Activated naive CD4-positive, alpha-beta T cell treated with anti-CD3 and anti-CD28 coated beads, Interleukin-2, amount 50 U/mL, for 72 hours (primary cell): Measurements from ENCODE around the gene MPC1. TPM values are rescaled to one million over a fixed set of nuclear protein-coding genes. Genes with fewer than 3 reads are reported as not detected.
"Not testable (repeated sequence)": the region's sequence is repeated elsewhere in the genome, so short reads cannot be mapped to it uniquely, and the experiment has no call there.

Experiments
- ATAC-seq, 2 donors: fragments of 150-1000 bp; cut with Tn5 transposase; 2 replicates each; pipeline ENCODE4 v1.10.0; 2021; ENCODE audit warnings: mild to moderate bottlenecking in 2 of 2, moderate library complexity in 2 of 2
- DNase-seq, 2 donors: peaks; one replicate each; pipeline ENCODE4 v3.0.0; 2021 to 2022; ENCODE audit warnings: low spot score in 2 of 2
- H3K27ac Mint-ChIP-seq, 2 donors: one replicate each; pipeline ENCODE4 v1.8.0; 2022; ENCODE audit warnings: mild to moderate bottlenecking in 2 of 2, mixed read lengths in 2 of 2
- H3K36me3 Mint-ChIP-seq, 2 donors: one replicate each; pipeline ENCODE4 v1.8.0; 2022; ENCODE audit warnings: mixed read lengths in 2 of 2
- H3K9me3 Mint-ChIP-seq, 2 donors: one replicate each; pipeline ENCODE4 v1.8.0; 2022; ENCODE audit warnings: mixed read lengths in 2 of 2
- total RNA-seq, 2 donors: library from RNA; stranded (reverse); gene quantifications; one replicate each; pipeline ENCODE4 v1.2.3, GENCODE V29; 2022

The MPC1 gene
- total RNA-seq, 2 donors from 2014 or later, result 11.9 to 22.9 TPM

- ATAC-seq (no peak), DNase-seq (no peak)
- Mint-ChIP-seq H3K27ac (no peak overlapping the region), H3K9me3 (no peaks in the 10 kb centered on the region), H3K36me3 (no peaks in the 10 kb centered on the region)
These were observed 13.0 kb downstream of the MPC1 start for GRCh38 chr6:166369782-166370181.

DNA sequence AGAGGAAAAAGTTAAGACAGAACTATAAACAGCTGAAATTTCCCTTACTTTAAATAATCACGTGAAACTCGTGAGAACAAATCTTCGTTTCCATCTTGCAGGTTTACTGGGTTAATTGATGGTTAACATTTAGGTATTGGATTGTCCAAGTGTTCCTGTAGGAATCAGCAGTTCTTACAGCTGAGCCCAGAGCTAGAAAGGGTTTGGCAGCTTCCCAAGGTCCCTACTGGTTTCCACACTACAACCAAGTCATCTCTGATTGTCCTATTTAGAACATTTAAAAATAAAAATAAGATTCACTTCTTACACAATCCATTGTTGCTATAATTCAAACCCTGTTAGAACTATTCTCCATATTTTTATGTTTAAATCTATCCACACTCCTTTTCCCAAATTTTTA is 15.8 kb downstream of the MPC1 start:
- H3K27ac Mint-ChIP-seq, result no peak overlapping the region
- ATAC-seq (no peak), DNase-seq (no peak)
- H3K9me3 Mint-ChIP-seq, result no peaks in the 10 kb centered on the region
- H3K36me3 Mint-ChIP-seq, result peaks cover 0 to 4% of the 10 kb centered on the region in 2 donors

DNA sequence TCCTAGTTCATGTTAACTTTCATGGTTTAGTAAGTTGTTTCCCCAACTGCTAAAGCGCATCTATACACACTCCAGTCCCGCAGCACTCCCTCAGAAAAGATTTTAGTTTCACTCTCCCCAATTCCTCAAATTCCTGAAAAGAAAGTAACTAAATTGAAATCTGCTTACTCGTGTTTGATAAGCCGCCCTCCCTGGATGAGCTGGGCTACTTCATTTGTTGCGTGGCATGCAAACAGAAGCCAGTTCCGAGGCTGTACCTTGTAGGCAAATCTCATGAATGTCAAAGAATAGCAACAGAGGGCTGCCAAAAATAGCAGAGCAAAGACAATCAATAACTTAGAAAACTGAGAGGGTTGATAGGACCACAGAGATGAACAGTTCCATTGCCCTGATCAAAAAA is 16.9 kb downstream of the MPC1 start:
- DNase-seq (no peak), ATAC-seq (no peak)
- H3K9me3 Mint-ChIP-seq, result no peaks in the 10 kb centered on the region
- H3K36me3 Mint-ChIP-seq, result peaks cover 0 to 4% of the 10 kb centered on the region in 2 donors
- H3K27ac Mint-ChIP-seq, result no peak overlapping the region

DNA sequence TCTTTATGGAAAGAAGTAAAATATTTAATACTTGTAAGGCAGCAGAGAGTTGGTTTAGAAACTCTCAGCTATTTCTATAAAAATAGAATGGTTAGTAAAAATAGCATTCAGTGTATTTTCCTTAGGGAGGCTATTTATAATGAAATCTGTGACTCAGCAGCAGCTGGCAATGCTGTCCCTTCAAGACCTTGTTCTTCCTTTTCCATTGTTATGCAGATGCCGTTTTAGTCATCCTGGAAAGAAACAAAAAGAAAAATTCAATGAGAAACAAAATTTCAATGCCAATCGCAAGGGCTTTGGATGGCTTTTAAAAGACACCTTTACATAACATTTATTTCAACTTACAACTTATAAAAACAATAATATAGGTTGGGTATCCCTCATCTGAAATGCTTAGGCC is 17.5 kb downstream of the MPC1 start:
- no peak for ATAC-seq
- H3K9me3 Mint-ChIP-seq, result no peaks in the 10 kb centered on the region
- DNase-seq, result no peak
- H3K27ac Mint-ChIP-seq, result no peak overlapping the region
- peaks cover 0 to 4% of the 10 kb centered on the region in 2 donors for H3K36me3 Mint-ChIP-seq

GRCh38 chr6:166364456-166364855 is 18.3 kb downstream of the MPC1 start:
- no peak for DNase-seq
- no peak overlapping the region for H3K27ac Mint-ChIP-seq
- no peaks in the 10 kb centered on the region for H3K9me3 Mint-ChIP-seq
- H3K36me3 Mint-ChIP-seq, result peaks cover 0 to 4% of the 10 kb centered on the region in 2 donors
- ATAC-seq, result no peak

DNA sequence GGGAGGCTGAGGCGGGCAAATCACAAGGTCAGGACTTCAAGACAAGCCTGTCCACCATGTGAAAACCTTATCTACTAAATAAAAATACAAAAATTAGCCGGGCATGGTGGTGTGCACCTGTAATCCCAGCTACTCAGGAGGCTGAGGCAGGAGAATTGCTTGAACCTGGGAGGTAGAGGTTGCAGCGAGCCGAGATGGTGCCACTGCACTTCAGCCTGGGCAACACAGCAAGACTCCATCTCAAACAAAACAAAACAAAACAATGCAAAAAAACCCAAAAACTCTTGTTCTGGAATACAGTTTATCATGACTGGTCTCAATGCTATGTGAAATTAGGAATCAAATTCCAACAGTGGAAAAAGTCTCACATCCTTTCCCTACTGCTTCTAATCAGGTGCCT is 20.3 kb downstream of the MPC1 start:
- ATAC-seq, H3K27ac Mint-ChIP-seq, H3K9me3 Mint-ChIP-seq, DNase-seq, H3K36me3 Mint-ChIP-seq: not testable (repeated sequence)

- ATAC-seq (no peak), DNase-seq (no peak)
- no peaks in the 10 kb centered on the region for H3K9me3 Mint-ChIP-seq
- H3K36me3 Mint-ChIP-seq, result peaks cover 0 to 4% of the 10 kb centered on the region in 2 donors
- no peak overlapping the region for H3K27ac Mint-ChIP-seq
These were observed 21.7 kb downstream of the MPC1 start for GRCh38 chr6:166361077-166361429.

GRCh38 chr6:166360243-166361076 is 22.3 kb downstream of the MPC1 start:
- Mint-ChIP-seq H3K9me3 (no peaks in the 10 kb centered on the region), H3K27ac (no peak overlapping the region), H3K36me3 (peaks cover 0 to 4% of the 10 kb centered on the region in 2 donors)
- no peak for ATAC-seq
- DNase-seq, result no peak

DNA sequence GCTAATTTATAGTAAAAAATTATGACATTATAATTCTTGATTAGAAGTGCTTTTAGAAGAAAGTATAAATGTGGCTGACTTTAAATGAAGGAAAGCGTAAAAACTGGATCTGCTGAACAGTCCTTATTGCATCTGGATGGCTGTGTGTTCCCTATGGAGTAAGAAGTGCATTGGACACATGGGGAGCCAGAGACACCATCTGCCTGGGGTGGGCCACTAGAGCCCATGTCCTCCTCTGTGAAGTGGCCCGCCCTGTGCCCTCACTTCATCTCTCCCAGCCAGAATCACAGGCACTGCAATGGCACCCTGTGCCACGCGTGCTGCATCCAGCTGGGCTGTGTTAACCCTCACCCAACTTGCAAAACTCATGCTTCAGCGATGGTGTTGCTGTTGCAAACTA is 27.2 kb downstream of the MPC1 start:
- ATAC-seq, result no peak
- Mint-ChIP-seq H3K36me3 (peaks cover 0 to 10% of the 10 kb centered on the region in 2 donors), H3K9me3 (peaks cover 3% of the 10 kb centered on the region in 2 donors), H3K27ac (no peak overlapping the region)
- DNase-seq, result no peak

GRCh38 chr6:166354965-166355364 is 27.8 kb downstream of the MPC1 start:
- no peak overlapping the region for H3K27ac Mint-ChIP-seq
- H3K9me3 Mint-ChIP-seq, result peaks cover 6 to 8% of the 10 kb centered on the region in 2 donors
- DNase-seq (no peak), ATAC-seq (no peak)
- peaks cover 0 to 14% of the 10 kb centered on the region in 2 donors for H3K36me3 Mint-ChIP-seq

DNA sequence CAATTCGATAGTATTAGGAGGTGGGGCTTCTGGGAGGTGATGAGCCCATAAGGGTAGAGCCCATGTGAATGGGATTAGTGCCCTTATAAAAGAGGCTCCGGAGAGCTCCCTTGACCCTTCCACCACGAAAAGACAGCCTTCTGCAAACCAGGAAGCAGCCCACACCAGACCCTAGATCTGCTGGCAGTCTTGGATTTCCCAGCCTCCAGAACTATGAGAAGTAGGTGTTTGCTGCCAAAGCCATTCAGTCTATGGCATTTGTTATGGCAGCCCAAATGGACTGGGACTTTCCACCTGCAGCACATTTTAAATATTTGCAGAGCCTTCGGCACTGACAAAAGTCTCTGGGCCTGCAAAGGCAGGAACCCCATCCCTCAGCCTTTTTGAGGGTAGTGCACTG is 28.6 kb downstream of the MPC1 start:
- H3K36me3 Mint-ChIP-seq, result peaks cover 8 to 14% of the 10 kb centered on the region in 2 donors
- H3K9me3 Mint-ChIP-seq, result peaks cover 8 to 13% of the 10 kb centered on the region in 2 donors
- H3K27ac Mint-ChIP-seq, result no peak overlapping the region
- ATAC-seq (no peak), DNase-seq (no peak)

DNA sequence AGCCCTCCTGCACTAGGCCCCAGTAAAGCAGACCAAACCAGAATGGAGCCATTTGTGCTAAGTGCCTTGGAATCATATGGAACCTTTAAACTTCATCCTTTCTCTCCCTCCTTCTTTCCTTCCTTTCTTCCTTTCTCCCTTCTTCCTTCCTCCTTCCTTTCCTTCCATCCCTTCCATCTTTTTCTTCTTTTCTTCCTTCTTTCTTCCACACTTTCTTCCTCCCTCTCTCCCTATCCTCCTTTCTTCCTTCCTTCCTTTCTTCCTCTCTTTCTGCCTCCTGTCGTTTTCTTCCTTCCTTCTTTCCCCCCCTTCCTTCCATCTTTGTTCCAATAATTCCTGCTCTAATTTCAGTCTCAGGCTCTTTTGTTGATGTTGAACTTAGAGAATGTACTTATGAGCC is 29.2 kb downstream of the MPC1 start:
- DNase-seq (no peak), ATAC-seq (no peak)
- no peak overlapping the region for H3K27ac Mint-ChIP-seq
- H3K36me3 Mint-ChIP-seq, result peaks cover 9 to 14% of the 10 kb centered on the region in 2 donors
- H3K9me3 Mint-ChIP-seq, result peaks cover 8 to 14% of the 10 kb centered on the region in 2 donors

DNA sequence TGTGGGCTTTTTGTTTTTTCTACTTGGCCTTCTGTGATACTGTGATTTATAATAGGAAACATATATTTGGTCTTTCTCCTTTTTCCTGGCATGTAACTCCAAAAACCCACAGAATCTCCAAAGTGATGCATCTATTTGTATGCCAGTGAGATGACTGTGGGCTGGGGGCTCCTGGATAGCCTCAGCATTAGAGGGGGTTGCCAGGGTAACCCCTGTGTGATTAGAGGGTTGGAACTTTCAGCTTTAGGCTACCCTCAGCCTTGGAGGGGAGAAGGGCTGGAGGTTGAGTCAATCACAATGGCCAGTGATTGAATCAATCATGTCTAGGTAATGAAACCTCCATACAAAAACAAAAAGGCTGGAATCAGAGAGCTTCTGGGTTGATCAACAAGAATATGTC is 29.8 kb downstream of the MPC1 start:
- ATAC-seq (no peak), DNase-seq (no peak)

DNA sequence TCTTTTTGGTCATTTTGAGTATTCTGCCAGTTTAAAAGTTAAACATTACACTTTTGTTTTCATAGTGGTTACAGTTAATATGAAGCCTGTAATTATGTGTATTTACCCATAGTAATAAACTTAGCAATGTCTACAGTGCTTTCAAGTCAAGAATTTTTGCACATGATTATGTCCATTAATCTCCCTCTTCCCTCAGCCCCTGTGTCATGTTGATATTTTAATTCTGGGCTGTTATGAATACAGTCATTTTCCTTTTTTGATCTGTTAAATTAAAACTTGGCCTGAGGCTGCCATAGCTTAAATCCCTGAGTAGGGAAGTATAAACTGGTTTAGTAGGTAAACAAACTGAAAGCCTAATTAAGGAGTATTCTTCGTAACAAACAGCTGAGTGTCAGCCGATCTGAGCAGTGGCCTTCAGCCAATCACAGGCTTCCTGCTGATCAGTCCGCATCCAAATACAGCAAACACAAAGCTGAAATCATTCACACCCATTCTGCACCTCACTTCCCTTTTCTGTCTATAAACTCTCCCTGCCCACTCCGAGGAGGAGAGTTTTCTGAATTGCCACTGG is 30.9 kb downstream of the MPC1 start:
- no peak for ATAC-seq
- Mint-ChIP-seq H3K36me3 (peaks cover 9 to 14% of the 10 kb centered on the region in 2 donors), H3K9me3 (peaks cover 8 to 14% of the 10 kb centered on the region in 2 donors), H3K27ac (no peak overlapping the region)
- DNase-seq, result no peak

More for the DNA sequence above, 29.8 kb downstream of the MPC1 start:
- Mint-ChIP-seq H3K36me3 (peaks cover 9 to 14% of the 10 kb centered on the region in 2 donors), H3K9me3 (peaks cover 8 to 14% of the 10 kb centered on the region in 2 donors), H3K27ac (no peak overlapping the region)

DNA sequence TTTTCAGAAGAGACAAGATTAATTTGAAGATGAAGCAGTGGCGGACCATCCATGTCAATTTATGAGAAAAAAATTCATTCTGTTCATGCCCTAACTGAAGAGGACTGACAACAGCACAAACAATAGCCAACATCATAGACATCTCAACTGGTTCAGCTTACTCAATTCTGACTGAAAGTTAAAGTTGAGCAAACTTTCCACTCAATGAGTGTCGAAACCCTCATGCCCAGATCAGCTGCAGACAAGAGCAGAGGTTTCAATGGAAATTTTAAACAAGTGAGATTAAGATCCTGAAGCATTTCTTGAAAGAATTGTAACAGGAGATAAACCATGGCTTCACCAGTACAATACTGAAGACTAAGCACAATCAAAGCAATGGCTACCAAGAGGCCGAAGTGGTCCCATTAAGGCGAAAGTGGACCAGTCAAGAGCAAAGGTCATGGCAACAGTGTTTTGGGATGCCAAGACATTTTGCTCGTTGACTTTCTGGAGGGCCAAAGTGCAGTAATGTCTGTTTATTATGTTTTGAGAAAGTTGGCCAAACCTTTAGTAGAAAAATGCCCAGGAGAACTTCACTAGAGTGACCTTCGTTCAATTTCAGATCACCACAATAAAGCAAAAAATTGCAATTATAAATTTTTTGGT is 34.3 kb downstream of the MPC1 start:
- H3K27ac Mint-ChIP-seq, result no peak overlapping the region
- H3K36me3 Mint-ChIP-seq, result peaks cover 9 to 14% of the 10 kb centered on the region in 2 donors
- no peak for DNase-seq
- ATAC-seq, result peak; percentile 44 to 94
- peaks cover 8 to 14% of the 10 kb centered on the region in 2 donors for H3K9me3 Mint-ChIP-seq

GRCh38 chr6:166346965-166347364 is 35.8 kb downstream of the MPC1 start:
- Mint-ChIP-seq H3K36me3 (peaks cover 11 to 12% of the 10 kb centered on the region in 2 donors), H3K9me3 (peaks cover 8 to 14% of the 10 kb centered on the region in 2 donors)
- no peak for ATAC-seq

GRCh38 chr6:166346449-166346848 is 36.3 kb downstream of the MPC1 start:
- ATAC-seq, result no peak
- Mint-ChIP-seq H3K27ac (no peak overlapping the region), H3K9me3 (peaks cover 8 to 14% of the 10 kb centered on the region in 2 donors), H3K36me3 (peaks cover 12 to 16% of the 10 kb centered on the region in 2 donors)
- no peak for DNase-seq

More at GRCh38 chr6:166346965-166347364, 35.8 kb downstream of the MPC1 start:
- DNase-seq, result no peak
- no peak overlapping the region for H3K27ac Mint-ChIP-seq
